Measurements from ENCODE around the gene INTS14. TPM values are rescaled to one million over a fixed set of nuclear protein-coding genes. Genes with fewer than 3 reads are reported as not detected.

The INTS14 gene
- total RNA-seq, 3 donors from 2014 or later (not counting 1 experiment from before 2014, with no cell fraction given), result 23.5 to 33.6 (median 26.4) TPM

- ATAC-seq (no peak), DNase-seq (no peak)
- WGBS (ENCODE audit: insufficient coverage), result 96% methylated on average over 3 of the region's 3 CpGs
- no peak overlapping the region for H3K27ac Mint-ChIP-seq
- TF ChIP-seq CTCF (IDR thresholded peaks at IDR 0.05), result no peak
- intact Hi-C loops (cut with micrococcal nuclease), result no loop called here
- Histone ChIP-seq H3K4me3 (ENCODE audit: low read length) (no peak overlapping the region), H3K9me3 (ENCODE audit: control insufficient read depth, insufficient read depth, low read length) (no peaks in the 10 kb centered on the region), H3K27me3 (ENCODE audit: control insufficient read depth, insufficient read depth, low read length) (no peaks in the 10 kb centered on the region), H3K36me3 (ENCODE audit: control insufficient read depth, insufficient read depth, low read length) (no peaks in the 10 kb centered on the region), H3K4me1 (ENCODE audit: control insufficient read depth, insufficient read depth, low read length) (no peaks in the 10 kb centered on the region), H3K27ac (ENCODE audit: low read length) (no peak overlapping the region)
- H3K27me3 Mint-ChIP-seq (ENCODE audit: low read depth in 2 of 2), result no peaks in the 10 kb centered on the region
- H3K4me1 Mint-ChIP-seq, result peaks cover 13 to 15% of the 10 kb centered on the region in 2 donors
- no peaks in the 10 kb centered on the region for H3K36me3 Mint-ChIP-seq
- no peaks in the 10 kb centered on the region for H3K9me3 Mint-ChIP-seq
- H3K4me3 Mint-ChIP-seq, result no peak overlapping the region
These were observed 69.6 kb downstream of the INTS14 start for GRCh38 chr15:65541231-65541820.

GRCh38 chr15:65540314-65540713 is 70.6 kb downstream of the INTS14 start:
- intact Hi-C loops (cut with micrococcal nuclease), result no loop called here
- no peak overlapping the region for H3K27ac Mint-ChIP-seq
- H3K9me3 Mint-ChIP-seq, result no peaks in the 10 kb centered on the region

GRCh38 chr15:65535192-65535591 is 75.7 kb downstream of the INTS14 start:
- H3K36me3 ChIP-seq (ENCODE audit: control insufficient read depth, insufficient read depth, low read length), result no peaks in the 10 kb centered on the region
- WGBS (ENCODE audit: insufficient coverage), result 97% methylated on average over 3 of the region's 4 CpGs
- no peak for ATAC-seq
- no peaks in the 10 kb centered on the region for H3K36me3 Mint-ChIP-seq
- no peak overlapping the region for H3K27ac Mint-ChIP-seq
- H3K9me3 Mint-ChIP-seq, result no peaks in the 10 kb centered on the region
- peaks cover 9% of the 10 kb centered on the region for H3K4me1 ChIP-seq (ENCODE audit: control insufficient read depth, insufficient read depth, low read length)
- H3K4me1 Mint-ChIP-seq, result peaks cover 26 to 31% of the 10 kb centered on the region in 2 donors
- no peak overlapping the region for H3K4me3 Mint-ChIP-seq
- no peak overlapping the region for H3K4me3 ChIP-seq (ENCODE audit: low read length)
- intact Hi-C loops (cut with micrococcal nuclease), result no loop called here
- no peak for DNase-seq
- no peak overlapping the region for H3K27ac ChIP-seq (ENCODE audit: low read length)
- no peaks in the 10 kb centered on the region for H3K9me3 ChIP-seq (ENCODE audit: control insufficient read depth, insufficient read depth, low read length)
- H3K27me3 ChIP-seq (ENCODE audit: control insufficient read depth, insufficient read depth, low read length), result no peaks in the 10 kb centered on the region
- no peak for TF ChIP-seq CTCF (IDR thresholded peaks at IDR 0.05)
- no peaks in the 10 kb centered on the region for H3K27me3 Mint-ChIP-seq (ENCODE audit: low read depth in 2 of 2)

More at GRCh38 chr15:65540314-65540713, 70.6 kb downstream of the INTS14 start:
- 100% methylated on average over 1 of the region's 1 CpG for WGBS (ENCODE audit: insufficient coverage)
- no peak for TF ChIP-seq CTCF (IDR thresholded peaks at IDR 0.05)
- H3K27me3 Mint-ChIP-seq (ENCODE audit: low read depth in 2 of 2), result no peaks in the 10 kb centered on the region
- no peaks in the 10 kb centered on the region for H3K36me3 Mint-ChIP-seq
- ATAC-seq (no peak), DNase-seq (no peak)
- Histone ChIP-seq H3K36me3 (ENCODE audit: control insufficient read depth, insufficient read depth, low read length) (no peaks in the 10 kb centered on the region), H3K27ac (ENCODE audit: low read length) (no peak overlapping the region), H3K4me1 (ENCODE audit: control insufficient read depth, insufficient read depth, low read length) (no peaks in the 10 kb centered on the region), H3K9me3 (ENCODE audit: control insufficient read depth, insufficient read depth, low read length) (no peaks in the 10 kb centered on the region), H3K4me3 (ENCODE audit: low read length) (no peak overlapping the region), H3K27me3 (ENCODE audit: control insufficient read depth, insufficient read depth, low read length) (no peaks in the 10 kb centered on the region)
- H3K4me3 Mint-ChIP-seq, result no peak overlapping the region
- peaks cover 13 to 18% of the 10 kb centered on the region in 2 donors for H3K4me1 Mint-ChIP-seq
